Thyroid gland (tissue), 4 donors: ENCODE data around the gene EZR.

Source experiments
- POLR2A ChIP-seq, 2 donors: fragments of 450-650 bp; IDR thresholded peaks; one replicate each; pipeline ENCODE4 v1.6.1; 2017; ENCODE audit warnings: antibody characterized with exemption in 2 of 2, mild to moderate bottlenecking in 2 of 2, moderate library complexity in 1 of 2
- TF ChIP-seq, protein P1 (sequence below), 6 experiments: fragments of 200-600 bp in 3 of 6; fragments of 450-650 bp in 3 of 6; sonication (generic) in 3 of 6; IDR thresholded peaks; one replicate each; pipeline ENCODE4 v1.5.1; 2016 to 2019; ENCODE audit warnings: antibody characterized with exemption in 6 of 6, mild to moderate bottlenecking in 2 of 6, inconsistent platforms in 1 of 6, moderate library complexity in 1 of 6

DNA sequence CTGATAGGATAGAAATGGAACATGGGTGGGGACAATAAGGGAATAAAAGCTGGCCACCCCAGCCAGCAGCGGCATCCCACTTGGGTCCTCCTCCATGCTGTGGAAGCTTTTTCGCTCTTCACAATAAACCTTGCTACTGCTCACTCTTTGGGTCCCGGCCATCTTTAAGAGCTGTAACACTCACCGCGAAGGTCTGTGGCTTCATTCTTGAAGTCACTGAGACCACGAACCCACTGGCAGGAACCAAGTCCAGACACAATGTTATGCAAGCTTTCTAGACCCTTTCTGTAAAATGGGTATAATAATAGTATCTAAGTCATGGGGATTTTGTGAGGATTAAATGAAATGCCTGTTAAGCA, 48.9 kb upstream of the EZR start:
- TF ChIP-seq, protein P1, sequence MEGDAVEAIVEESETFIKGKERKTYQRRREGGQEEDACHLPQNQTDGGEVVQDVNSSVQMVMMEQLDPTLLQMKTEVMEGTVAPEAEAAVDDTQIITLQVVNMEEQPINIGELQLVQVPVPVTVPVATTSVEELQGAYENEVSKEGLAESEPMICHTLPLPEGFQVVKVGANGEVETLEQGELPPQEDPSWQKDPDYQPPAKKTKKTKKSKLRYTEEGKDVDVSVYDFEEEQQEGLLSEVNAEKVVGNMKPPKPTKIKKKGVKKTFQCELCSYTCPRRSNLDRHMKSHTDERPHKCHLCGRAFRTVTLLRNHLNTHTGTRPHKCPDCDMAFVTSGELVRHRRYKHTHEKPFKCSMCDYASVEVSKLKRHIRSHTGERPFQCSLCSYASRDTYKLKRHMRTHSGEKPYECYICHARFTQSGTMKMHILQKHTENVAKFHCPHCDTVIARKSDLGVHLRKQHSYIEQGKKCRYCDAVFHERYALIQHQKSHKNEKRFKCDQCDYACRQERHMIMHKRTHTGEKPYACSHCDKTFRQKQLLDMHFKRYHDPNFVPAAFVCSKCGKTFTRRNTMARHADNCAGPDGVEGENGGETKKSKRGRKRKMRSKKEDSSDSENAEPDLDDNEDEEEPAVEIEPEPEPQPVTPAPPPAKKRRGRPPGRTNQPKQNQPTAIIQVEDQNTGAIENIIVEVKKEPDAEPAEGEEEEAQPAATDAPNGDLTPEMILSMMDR (IDR thresholded peaks at IDR 0.05), result no peak
- no peak for TF ChIP-seq POLR2A (IDR thresholded peaks at IDR 0.05)
